Fibroblast of pulmonary artery (primary cell): ENCODE results near the gene GOLGA8O.
"Not testable (repeated sequence)": the region's sequence is repeated elsewhere in the genome, so short reads cannot be mapped to it uniquely, and the experiment has no call there.

Source experiments
- DNase-seq: peaks from one replicate; pipeline ENCODE4 v3.0.0-alpha.2; 2010; ENCODE audit warnings: low read depth
- H3K4me3 ChIP-seq: replicated peaks from 2 replicates; pipeline ENCODE4 v1.5.1; 2011; ENCODE audit warnings: low read depth, mild to moderate bottlenecking, control low read depth, low read length, moderate library complexity
- CTCF ChIP-seq: IDR thresholded peaks from 2 replicates; pipeline ENCODE4 v1.5.1; 2011; ENCODE audit warnings: mild to moderate bottlenecking, control low read depth, low read length, inconsistent platforms; ENCODE audit errors: missing control alignments

Gene GOLGA8O

DNA sequence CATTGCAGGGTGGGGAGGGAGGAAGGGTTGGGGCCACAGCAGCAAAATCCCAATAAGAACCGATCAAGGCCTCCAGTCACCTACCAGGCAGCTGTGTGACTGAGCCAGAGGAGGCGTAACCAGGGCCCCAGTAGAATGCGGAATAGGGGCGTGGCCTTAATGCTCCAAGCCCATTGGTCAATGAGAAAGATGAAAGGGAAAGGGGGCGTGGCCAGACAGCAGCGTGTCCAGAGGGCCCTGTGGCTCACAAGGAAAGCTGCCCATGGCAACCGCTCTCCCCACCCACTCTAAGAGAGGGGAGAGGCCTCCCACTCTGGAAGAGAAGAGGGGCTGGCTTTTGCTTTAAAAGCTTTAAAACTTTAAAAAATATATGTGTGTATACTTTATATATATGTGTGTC, at the start of gene GOLGA8O:
TSS of gene GOLGA8O (minus strand) at position 101 of the 400 bp plus-strand sequence. CDS start at position 3, 98 bp downstream.
- not testable (repeated sequence) for DNase-seq, H3K4me3 ChIP-seq

DNA sequence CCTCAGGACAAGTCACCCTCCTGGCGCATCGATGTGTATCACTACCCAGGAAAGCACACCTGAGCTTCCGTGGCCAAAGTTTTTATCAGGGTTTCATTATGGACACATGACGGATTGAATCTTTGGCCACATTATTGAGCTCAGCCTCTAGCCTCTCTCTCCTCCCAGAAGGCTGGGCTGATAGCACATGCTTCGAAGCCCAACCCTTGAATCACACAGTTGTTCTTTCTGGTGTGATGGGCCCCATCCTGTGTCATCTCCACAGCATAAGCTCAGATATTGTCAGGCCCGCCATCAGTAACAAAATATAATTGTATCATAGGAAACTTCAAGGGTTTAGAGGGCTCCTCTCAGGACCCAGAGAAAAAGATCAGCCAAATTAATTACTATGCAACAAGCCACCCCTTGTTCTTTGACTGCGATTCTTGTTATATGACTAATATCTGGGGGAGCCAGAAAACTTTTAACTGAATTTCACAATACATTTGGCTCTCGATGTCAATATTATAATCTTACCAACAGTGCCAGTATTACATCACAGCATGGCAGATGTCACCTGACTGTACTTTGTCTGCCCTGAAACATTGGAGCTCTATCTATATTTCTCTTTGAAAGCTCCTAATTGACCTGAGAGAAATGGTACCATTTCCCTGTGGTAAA, 48.8 kb upstream of the GOLGA8O start:
- H3K4me3 ChIP-seq, DNase-seq: not testable (repeated sequence)

DNA sequence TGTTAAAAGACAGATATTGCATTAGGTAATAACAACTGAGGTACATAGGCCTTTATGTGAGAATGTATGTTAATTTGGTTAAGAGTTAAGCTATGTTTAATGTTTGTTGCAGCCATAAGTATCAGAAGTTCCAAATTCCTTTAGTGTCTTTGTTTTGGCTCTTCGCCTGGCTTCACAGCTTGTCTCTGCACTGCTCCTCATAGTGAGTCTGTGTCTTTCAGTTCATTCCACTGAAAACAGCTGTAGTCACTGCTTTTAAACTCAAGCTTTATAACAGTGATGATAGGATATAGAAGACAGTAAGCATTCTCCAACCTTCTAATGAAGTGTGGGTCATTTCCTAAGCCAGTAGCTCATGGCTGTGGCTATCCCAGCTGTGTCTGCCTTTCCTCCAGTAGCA, 47.5 kb upstream of the GOLGA8O start:
- not testable (repeated sequence) for H3K4me3 ChIP-seq
- DNase-seq: peak; percentile 49

DNA sequence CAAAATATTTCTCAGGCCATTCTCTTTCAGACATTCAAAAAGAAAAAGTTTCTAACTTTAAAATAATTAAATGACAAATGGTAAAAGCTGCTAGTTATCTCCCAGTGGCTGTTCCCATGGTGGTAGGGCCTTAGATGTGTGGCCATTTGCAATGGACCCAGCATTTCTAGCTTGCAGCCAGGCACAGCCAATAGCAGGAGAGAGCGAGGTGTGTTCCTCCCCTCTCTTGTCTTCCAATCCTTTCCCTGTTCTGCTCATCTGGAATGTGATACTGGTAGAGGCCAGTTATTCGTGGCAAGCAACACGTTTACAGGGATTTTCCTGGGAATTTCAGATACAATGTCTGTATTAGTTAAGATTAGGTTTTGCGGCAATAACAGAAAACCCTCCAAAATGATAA, 37.3 kb upstream of the GOLGA8O start:
- H3K4me3 ChIP-seq, DNase-seq: not testable (repeated sequence)

- not testable (repeated sequence) for H3K4me3 ChIP-seq, DNase-seq
Observed at GRCh38 chr15:32486474-32486873, 31.0 kb upstream of the GOLGA8O start.

GRCh38 chr15:32483377-32483776, 27.9 kb upstream of the GOLGA8O start:
- not testable (repeated sequence) for H3K4me3 ChIP-seq, DNase-seq

DNA sequence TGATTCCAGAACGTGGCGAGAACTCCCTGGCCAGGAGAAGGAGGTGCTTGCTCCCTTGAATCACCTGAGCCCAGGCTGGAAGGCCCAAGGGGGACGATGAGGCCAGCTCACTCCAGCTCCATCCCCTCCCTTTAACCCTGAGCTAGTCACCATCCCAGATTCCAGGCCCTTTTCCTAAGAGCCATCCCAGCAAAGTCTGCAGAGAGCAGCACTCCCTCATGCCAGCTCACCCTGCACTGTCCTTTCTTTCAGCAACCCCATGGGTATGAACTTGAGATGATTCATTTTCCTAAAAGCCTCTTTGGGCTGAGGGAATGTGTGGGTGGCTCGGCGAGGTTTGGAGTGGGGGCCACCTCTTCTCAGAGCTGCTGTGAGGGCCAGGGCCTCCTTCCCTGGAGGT, 26.2 kb upstream of the GOLGA8O start:
- not testable (repeated sequence) for DNase-seq, H3K4me3 ChIP-seq

GRCh38 chr15:32468076-32468475, 12.6 kb upstream of the GOLGA8O start:
- H3K4me3 ChIP-seq, DNase-seq: not testable (repeated sequence)

- not testable (repeated sequence) for H3K4me3 ChIP-seq, DNase-seq
Observed at GRCh38 chr15:32440445-32440977, 14.9 kb downstream of the GOLGA8O start.

- not testable (repeated sequence) for H3K4me3 ChIP-seq, DNase-seq
Observed at GRCh38 chr15:32434102-32434963, 21.1 kb downstream of the GOLGA8O start.

DNA sequence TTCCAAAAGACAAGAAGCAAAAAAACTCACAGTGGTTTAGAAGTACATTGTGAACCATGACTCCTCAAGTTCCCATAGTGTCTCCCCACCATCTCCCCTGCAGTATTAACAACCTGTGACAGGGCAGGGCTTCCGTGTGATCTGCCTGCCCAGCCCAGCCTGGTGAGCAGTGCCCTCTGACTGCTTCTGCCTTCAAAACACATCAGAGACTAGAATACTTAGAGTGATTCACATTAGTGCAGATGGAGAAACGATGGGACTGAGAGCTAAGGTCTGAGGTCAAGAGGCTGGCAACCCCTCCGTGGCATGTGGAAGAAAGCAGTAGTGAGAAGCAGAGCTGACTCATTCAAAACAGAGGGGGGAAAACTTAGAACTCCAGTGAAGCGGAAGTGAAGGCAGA, 27.8 kb downstream of the GOLGA8O start:
- DNase-seq, H3K4me3 ChIP-seq: not testable (repeated sequence)

GRCh38 chr15:32426511-32426910, 28.9 kb downstream of the GOLGA8O start:
- not testable (repeated sequence) for DNase-seq, H3K4me3 ChIP-seq

- DNase-seq, H3K4me3 ChIP-seq: not testable (repeated sequence)
- peak; percentile 4 for TF ChIP-seq CTCF
Observed at GRCh38 chr15:32407903-32408302, 47.5 kb downstream of the GOLGA8O start.

- not testable (repeated sequence) for H3K4me3 ChIP-seq, DNase-seq
Observed at GRCh38 chr15:32403192-32403591, 52.2 kb downstream of the GOLGA8O start, which contains the start of gene GOLGA8K. GOLGA8K (minus strand) TSS chr15:32403292; CDS start chr15:32403194, 98 bp downstream.

DNA sequence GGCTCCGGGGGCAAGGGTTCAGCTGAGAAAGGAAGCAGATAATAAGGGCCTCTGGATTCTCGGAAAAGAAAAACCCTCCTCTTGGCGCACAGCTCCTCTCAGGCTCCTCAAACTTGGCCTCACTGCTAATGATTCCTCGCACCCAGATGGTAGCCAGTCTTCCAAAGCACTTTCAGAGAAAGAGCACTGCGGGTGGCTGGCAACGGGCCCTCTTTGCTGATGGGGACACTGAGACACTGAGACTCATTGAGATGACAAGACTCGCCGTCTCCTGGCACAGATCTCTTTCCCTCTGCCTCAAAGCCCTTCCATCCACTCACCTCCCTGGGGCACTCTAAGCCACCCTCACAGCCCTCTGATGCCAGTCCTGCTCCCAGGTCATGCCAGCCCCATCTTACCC, 58.9 kb downstream of the GOLGA8O start:
- H3K4me3 ChIP-seq, DNase-seq: not testable (repeated sequence)
